Nephron (organoid): Measurements from ENCODE around the gene CNOT1.
"Not testable (repeated sequence)": the region's sequence is repeated elsewhere in the genome, so short reads cannot be mapped to it uniquely, and the experiment has no call there.

Experiments
- H3K27ac Mint-ChIP-seq, 3 experiments: 2 replicates each; pipeline ENCODE4 v1.8.0; 2020; ENCODE audit warnings: mixed read lengths in 3 of 3, mild to moderate bottlenecking in 2 of 3, moderate library complexity in 1 of 3
- H3K27me3 Mint-ChIP-seq: 2 replicates; pipeline ENCODE4 v1.8.0; 2021; ENCODE audit warnings: low read depth, mild to moderate bottlenecking, moderate library complexity, mixed read lengths
- H3K36me3 Mint-ChIP-seq: 2 replicates; pipeline ENCODE4 v1.8.0; 2020; ENCODE audit warnings: low read depth, mixed read lengths
- H3K4me1 Mint-ChIP-seq: 2 replicates; pipeline ENCODE4 v1.8.0; 2020; ENCODE audit warnings: mixed read lengths
- H3K4me3 Mint-ChIP-seq, 3 experiments: 2 replicates each; pipeline ENCODE4 v1.8.0; 2020; ENCODE audit warnings: mild to moderate bottlenecking in 3 of 3, mixed read lengths in 3 of 3, moderate library complexity in 2 of 3
- H3K9me3 Mint-ChIP-seq: 2 replicates; pipeline ENCODE4 v1.8.0; 2020; ENCODE audit warnings: mixed read lengths
- TF ChIP-seq, protein P1 (sequence below), 3 experiments: fragments of 200-600 bp; sonication (generic); IDR thresholded peaks; one replicate each; pipeline ENCODE4 v1.5.0; 2021; ENCODE audit warnings: antibody characterized with exemption in 3 of 3; ENCODE audit not compliant: unreplicated experiment in 3 of 3

Gene CNOT1

DNA sequence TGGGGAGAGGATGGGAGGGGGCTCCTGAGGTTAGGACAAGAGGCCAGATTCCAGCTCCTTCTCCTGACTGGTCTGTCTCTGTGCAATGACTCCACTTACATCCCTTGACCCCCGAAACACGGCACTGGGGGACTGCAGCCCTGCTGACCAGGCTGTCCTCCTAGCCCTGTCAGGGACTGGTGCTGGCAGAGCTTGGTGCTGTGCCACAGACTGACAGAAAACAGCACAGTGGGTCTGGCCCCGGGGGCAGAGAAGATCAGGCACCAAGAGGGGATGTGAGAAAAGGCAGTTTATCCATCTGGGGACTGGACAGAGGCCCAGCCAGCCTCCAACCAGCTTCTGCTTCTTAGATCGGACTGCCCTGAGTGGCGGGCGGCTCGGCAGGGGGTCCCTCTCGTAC lies 35.6 kb upstream of the CNOT1 start:
- TF ChIP-seq, protein P1, sequence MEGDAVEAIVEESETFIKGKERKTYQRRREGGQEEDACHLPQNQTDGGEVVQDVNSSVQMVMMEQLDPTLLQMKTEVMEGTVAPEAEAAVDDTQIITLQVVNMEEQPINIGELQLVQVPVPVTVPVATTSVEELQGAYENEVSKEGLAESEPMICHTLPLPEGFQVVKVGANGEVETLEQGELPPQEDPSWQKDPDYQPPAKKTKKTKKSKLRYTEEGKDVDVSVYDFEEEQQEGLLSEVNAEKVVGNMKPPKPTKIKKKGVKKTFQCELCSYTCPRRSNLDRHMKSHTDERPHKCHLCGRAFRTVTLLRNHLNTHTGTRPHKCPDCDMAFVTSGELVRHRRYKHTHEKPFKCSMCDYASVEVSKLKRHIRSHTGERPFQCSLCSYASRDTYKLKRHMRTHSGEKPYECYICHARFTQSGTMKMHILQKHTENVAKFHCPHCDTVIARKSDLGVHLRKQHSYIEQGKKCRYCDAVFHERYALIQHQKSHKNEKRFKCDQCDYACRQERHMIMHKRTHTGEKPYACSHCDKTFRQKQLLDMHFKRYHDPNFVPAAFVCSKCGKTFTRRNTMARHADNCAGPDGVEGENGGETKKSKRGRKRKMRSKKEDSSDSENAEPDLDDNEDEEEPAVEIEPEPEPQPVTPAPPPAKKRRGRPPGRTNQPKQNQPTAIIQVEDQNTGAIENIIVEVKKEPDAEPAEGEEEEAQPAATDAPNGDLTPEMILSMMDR (IDR thresholded peaks at IDR 0.05; ENCODE audit: unreplicated experiment in 3 of 3), result no peak
- Mint-ChIP-seq H3K4me3 (no peak overlapping the region), H3K36me3 (peaks cover 17% of the 10 kb centered on the region), H3K9me3 (no peaks in the 10 kb centered on the region), H3K27ac (no peak overlapping the region), H3K27me3 (no peaks in the 10 kb centered on the region), H3K4me1 (no peaks in the 10 kb centered on the region)

DNA sequence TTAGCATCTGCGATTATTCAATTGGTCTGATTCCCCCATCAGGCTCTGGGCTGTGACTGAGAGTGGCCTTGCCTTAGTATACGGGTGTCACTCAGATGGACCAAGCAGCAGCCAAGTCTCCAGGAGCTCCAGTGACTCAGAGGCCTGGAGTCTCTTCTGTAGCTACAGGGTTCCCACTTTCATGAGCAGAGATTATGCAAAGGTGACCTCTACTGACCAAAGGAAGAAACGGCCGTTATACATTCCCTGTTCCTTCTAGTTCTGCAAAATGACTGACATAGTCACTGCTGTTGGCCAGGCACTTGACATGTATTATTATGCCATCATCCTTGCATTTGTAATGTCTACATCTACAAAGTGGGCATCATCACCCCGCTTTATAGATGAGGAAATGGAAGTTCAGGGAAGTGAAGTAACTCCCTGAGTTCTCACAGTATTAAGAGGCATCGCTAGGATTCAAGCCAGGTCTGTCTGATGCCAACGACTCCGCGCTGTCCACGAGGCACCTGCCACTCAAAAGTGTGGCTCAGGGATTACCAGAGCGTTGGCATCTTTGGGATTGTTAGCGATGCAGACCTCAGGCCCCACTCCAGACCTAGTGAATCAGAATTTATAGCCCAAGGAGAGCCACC lies 31.7 kb upstream of the CNOT1 start:
- peaks cover 3% of the 10 kb centered on the region for H3K27me3 Mint-ChIP-seq
- TF ChIP-seq, protein P1 (IDR thresholded peaks at IDR 0.05; ENCODE audit: unreplicated experiment in 3 of 3), result peak; percentile 65 to 72 (median 69)
- no peak overlapping the region for H3K4me3 Mint-ChIP-seq
- H3K27ac Mint-ChIP-seq, result no peak overlapping the region
- peaks cover under 1% of the 10 kb centered on the region for H3K36me3 Mint-ChIP-seq
- no peaks in the 10 kb centered on the region for H3K4me1 Mint-ChIP-seq
- no peaks in the 10 kb centered on the region for H3K9me3 Mint-ChIP-seq

DNA sequence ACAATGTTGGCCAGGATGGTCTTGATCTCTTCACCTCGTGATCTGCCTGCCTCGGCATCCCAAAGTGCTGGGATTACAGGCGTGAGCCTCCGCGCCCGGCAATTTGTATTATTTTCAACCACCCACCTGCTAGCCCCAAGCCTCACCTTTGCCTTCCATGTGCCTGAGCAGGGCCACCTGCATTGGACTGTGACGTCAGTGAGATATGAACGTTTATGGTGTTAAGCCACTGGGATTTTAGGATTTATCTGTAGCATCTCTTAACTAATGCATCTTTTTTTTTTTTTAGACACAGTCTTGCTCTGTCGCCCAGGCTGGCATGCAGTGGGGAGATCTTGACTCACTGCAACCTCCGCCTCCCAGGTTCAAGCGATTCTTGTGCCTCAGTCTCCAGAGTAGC lies 30.3 kb upstream of the CNOT1 start:
- not testable (repeated sequence) for H3K4me3 Mint-ChIP-seq, H3K27ac Mint-ChIP-seq, H3K9me3 Mint-ChIP-seq

DNA sequence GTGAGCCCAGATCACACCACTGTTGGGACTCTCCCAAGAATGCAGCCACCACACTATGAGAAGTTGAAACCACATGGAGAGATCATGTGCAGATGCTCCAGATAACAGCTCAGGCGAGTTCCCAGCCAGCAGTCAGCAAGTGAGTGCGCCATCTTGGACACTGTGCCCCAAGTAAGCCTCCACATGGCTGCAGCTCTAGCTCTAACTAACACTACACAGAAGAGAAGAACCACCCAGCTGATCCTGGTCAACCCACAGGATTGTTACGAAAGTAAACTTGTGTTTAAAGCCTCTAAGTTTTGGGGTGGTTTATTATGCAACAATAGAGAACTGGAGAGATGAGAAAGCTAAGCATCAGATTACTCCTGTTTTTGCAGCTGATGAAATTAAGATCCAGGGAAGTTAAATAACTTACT lies 29.2 kb upstream of the CNOT1 start:
- H3K4me3 Mint-ChIP-seq, result no peak overlapping the region
- TF ChIP-seq, protein P1 (IDR thresholded peaks at IDR 0.05; ENCODE audit: unreplicated experiment in 3 of 3), result no peak
- no peak overlapping the region for H3K27ac Mint-ChIP-seq
- H3K9me3 Mint-ChIP-seq, result no peaks in the 10 kb centered on the region
- peaks cover 4% of the 10 kb centered on the region for H3K27me3 Mint-ChIP-seq
- H3K36me3 Mint-ChIP-seq, result no peaks in the 10 kb centered on the region
- no peaks in the 10 kb centered on the region for H3K4me1 Mint-ChIP-seq

More for the DNA sequence above, 30.3 kb upstream of the CNOT1 start:
- H3K4me1 Mint-ChIP-seq, H3K36me3 Mint-ChIP-seq, H3K27me3 Mint-ChIP-seq: not testable (repeated sequence)

DNA sequence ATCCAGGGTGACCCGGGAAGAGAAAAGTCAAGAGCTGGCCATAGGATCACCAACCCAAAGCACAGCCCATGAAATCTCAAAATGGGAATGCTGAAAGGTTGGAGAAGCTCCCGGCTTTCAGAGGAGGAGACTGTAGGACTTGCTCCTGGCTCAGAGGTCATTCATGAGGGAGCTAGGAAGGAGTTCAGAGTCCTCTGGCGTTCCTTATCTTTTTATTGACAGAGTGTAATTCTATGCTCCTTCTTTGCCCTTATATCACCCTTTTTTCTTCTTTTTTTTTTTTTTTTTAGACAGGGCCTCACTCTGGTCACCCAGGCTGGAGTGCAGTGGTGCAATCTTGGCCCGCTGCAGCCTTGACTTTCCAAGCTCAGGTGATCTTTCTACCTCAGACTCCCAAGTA lies 27.3 kb upstream of the CNOT1 start:
- Mint-ChIP-seq H3K4me1 (no peaks in the 10 kb centered on the region), H3K9me3 (no peaks in the 10 kb centered on the region), H3K27me3 (peaks cover 4% of the 10 kb centered on the region), H3K27ac (no peak overlapping the region), H3K4me3 (no peak overlapping the region), H3K36me3 (no peaks in the 10 kb centered on the region)
- TF ChIP-seq, protein P1 (IDR thresholded peaks at IDR 0.05; ENCODE audit: unreplicated experiment in 3 of 3), result no peak

DNA sequence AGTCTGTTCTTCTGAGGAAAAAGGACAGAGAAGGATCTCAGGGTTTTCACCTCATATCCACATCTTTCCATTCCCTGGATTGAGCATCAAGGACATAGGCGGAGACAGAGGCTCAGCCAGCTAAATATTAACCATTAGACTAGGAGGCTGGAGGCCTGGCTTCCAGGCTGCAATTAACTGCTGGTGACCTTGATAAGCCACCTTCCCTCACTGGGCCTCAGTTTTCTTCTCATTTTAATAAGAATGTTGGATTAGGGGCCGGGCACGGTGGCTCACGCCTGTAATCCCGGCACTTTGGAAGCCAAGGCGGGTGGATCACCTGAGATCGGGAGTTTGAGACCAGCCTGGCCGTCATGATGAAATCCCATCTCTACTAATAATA lies 25.6 kb upstream of the CNOT1 start:
- H3K4me3 Mint-ChIP-seq, result no peak overlapping the region
- peaks cover 4% of the 10 kb centered on the region for H3K27me3 Mint-ChIP-seq
- no peaks in the 10 kb centered on the region for H3K36me3 Mint-ChIP-seq
- no peak overlapping the region for H3K27ac Mint-ChIP-seq
- TF ChIP-seq, protein P1 (IDR thresholded peaks at IDR 0.05; ENCODE audit: unreplicated experiment in 3 of 3), result no peak
- no peaks in the 10 kb centered on the region for H3K9me3 Mint-ChIP-seq
- no peaks in the 10 kb centered on the region for H3K4me1 Mint-ChIP-seq
